Progenitor cell of endocrine pancreas (in vitro differentiated cells): ENCODE measurements around the gene TBX6. TPM values are rescaled to one million over a fixed set of nuclear protein-coding genes. Genes with fewer than 3 reads are reported as not detected.

ENCODE experiments used
- DNase-seq: peaks from one replicate; pipeline ENCODE4 v3.0.0; 2021; ENCODE audit warnings: low spot score; ENCODE audit not compliant: unreplicated experiment
- H3K27ac Mint-ChIP-seq: 2 replicates; pipeline ENCODE4 v1.8.0; 2021; ENCODE audit warnings: mild to moderate bottlenecking, moderate library complexity, mixed read lengths
- H3K27me3 Mint-ChIP-seq: 2 replicates; pipeline ENCODE4 v1.8.0; 2021; ENCODE audit warnings: mixed read lengths
- H3K36me3 Mint-ChIP-seq: 2 replicates; pipeline ENCODE4 v1.8.0; 2022; ENCODE audit warnings: mixed read lengths; ENCODE audit not compliant: insufficient read depth
- H3K4me1 Mint-ChIP-seq: 2 replicates; pipeline ENCODE4 v1.8.0; 2021; ENCODE audit warnings: low read depth, mixed read lengths
- H3K4me3 Mint-ChIP-seq: 2 replicates; pipeline ENCODE4 v1.8.0; 2021; ENCODE audit warnings: low read depth, mild to moderate bottlenecking, moderate library complexity, mixed read lengths
- H3K9me3 Mint-ChIP-seq: 2 replicates; pipeline ENCODE4 v1.8.0; 2021; ENCODE audit warnings: low read depth, mixed read lengths
- CTCF ChIP-seq: fragments of 200-600 bp; sonication (generic); IDR thresholded peaks from one replicate; pipeline ENCODE4 v1.5.0; 2021; ENCODE audit warnings: antibody characterized with exemption, mild to moderate bottlenecking; ENCODE audit not compliant: unreplicated experiment
- total RNA-seq: library from RNA; stranded (reverse); gene quantifications from 2 replicates; pipeline ENCODE4 v1.2.1, GENCODE V29; 2021

Gene TBX6
- total RNA-seq, 1 donor from 2014 or later: 3.5 TPM

DNA sequence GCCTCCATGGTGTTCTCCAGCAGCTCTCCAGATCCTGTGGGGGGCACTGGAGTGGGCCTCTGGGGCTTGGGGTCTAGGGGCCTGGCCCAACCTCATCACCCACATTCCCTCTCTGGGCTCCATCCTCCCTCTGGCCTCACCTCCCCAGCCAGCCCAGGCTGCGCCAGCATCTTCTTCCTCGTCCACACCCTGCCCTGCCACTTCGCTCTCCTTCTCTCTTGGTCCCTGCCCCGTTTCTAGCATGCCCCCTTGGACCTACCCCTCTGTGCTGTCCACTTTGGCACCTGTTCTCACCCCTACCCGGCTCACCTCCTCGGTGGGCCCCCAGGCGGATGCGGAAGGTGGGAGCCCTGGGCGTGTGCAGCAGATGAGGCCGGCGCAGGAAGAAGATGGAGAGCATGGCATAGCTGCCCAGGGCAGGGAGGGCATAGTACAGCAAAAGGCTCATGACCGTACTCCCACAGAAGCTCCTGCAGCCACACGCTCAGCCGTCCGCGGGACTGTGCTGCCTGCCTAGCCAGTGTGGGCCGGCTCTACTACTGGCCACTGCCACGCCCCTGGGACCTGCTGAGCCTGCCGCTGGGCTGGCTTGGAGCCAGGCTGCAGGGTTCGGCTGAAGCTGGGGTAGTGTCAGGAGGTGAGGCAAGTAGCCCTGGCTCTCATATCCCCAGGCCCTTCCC lies 21.4 kb upstream of the TBX6 start, which contains the start of gene GDPD3:
GDPD3 (minus strand) TSS at position 507 of the 680 bp plus-strand sequence; CDS start at position 448, 59 bp downstream.
- no peak for TF ChIP-seq CTCF
- no peaks in the 10 kb centered on the region for H3K4me1 Mint-ChIP-seq
- no peaks in the 10 kb centered on the region for H3K27me3 Mint-ChIP-seq
- no peaks in the 10 kb centered on the region for H3K9me3 Mint-ChIP-seq
- no peak for DNase-seq
- no peak within 1 kb of the TSS for H3K4me3 Mint-ChIP-seq
- H3K36me3 Mint-ChIP-seq: peaks cover 12% of the 10 kb centered on the region
- no peak within 1 kb of the TSS for H3K27ac Mint-ChIP-seq

- H3K4me1 Mint-ChIP-seq: no peaks in the 10 kb centered on the region
- no peak for DNase-seq
- H3K9me3 Mint-ChIP-seq: no peaks in the 10 kb centered on the region
- H3K27ac Mint-ChIP-seq: no peak overlapping the region
- H3K27me3 Mint-ChIP-seq: no peaks in the 10 kb centered on the region
- H3K36me3 Mint-ChIP-seq: peaks cover 16% of the 10 kb centered on the region
- peak; percentile 58 for TF ChIP-seq CTCF
- no peak overlapping the region for H3K4me3 Mint-ChIP-seq
Observed at GRCh38 chr16:30112197-30113030, 20.7 kb upstream of the TBX6 start.

DNA sequence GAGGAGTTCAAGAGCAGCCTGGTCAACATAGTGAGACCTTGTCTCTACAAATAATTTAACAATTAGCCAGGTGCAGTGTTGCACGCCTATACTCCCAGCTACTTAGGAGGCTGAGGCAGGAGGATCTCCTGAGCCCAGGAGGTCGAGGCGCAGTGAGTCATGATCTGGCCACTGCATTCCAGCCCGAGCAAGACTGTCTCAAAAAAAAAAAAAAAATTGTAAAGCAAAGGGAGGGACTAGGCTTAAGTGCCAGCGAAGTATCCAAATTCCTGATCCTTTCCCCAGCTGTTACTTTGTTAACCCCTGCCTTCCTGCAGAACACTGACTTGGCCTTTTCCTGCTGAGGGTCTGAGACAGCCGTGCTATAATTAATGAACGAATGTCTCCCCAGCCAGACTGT lies 18.9 kb upstream of the TBX6 start:
- Mint-ChIP-seq H3K27ac (no peak overlapping the region), H3K4me1 (no peaks in the 10 kb centered on the region), H3K9me3 (no peaks in the 10 kb centered on the region), H3K27me3 (no peaks in the 10 kb centered on the region), H3K36me3 (peaks cover 18% of the 10 kb centered on the region), H3K4me3 (no peak overlapping the region)
- TF ChIP-seq CTCF: no peak
- no peak for DNase-seq

DNA sequence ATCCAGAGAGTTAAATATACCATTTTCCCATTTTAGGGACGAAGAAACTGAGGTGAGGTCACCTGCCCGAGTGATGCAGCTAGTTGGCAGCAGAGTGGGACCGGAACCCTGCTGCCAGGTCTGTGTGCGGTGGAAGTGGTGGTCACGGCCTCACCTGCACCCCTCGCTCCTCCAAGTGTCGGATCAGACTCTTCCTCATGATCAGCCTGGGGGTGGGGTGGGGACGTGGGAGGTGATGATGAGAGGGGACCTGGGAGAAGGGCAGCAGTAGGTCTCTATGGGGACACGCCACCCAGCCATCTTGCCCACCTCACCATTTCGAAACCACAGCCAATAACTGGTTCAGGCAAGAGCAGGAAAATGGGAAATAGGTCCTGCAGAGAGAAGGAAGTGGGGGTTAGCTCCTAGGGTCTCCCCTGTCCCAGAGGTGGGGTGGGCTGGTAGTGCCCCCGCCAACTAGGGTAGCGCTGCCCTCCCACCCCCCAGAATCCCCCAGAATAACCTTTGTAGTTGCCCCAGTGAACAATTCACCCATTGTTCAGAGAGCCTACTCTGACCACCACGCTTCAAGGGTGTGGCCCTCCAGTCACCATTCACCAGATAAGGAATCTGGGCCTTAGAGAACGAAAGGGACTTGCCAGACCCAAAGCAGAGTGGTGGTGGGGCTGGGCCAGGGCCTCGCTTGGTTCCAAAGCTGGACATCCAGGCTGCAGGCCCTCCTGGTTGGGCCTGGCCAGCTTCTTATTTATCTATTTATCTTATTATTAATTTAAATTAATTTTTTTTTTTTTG lies 16.5 kb upstream of the TBX6 start:
- Mint-ChIP-seq H3K4me1 (peaks cover 12% of the 10 kb centered on the region), H3K27me3 (no peaks in the 10 kb centered on the region), H3K36me3 (peaks cover 29% of the 10 kb centered on the region), H3K4me3 (no peak overlapping the region), H3K27ac (no peak overlapping the region), H3K9me3 (no peaks in the 10 kb centered on the region)
- TF ChIP-seq CTCF: no peak
- DNase-seq: no peak

DNA sequence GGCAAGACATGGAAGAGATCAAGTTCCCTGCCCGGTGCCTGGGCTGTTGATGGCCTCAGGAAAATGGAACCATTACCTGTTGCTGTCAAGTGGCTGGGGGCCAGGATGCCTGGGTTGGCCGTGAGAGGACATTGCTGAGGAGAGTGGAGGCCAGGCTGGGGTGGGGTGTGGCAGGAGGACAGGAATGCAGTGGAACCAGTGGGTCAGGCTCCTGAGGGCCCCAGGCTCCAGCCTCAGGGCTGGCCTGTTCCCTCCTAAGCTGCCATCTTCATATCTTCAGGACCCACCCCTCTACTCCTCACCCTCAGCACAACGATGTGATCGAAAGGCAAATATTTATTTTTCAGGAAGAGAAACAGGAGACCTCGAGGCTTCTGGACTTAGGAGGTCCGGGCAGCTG lies 12.8 kb upstream of the TBX6 start:
- H3K36me3 Mint-ChIP-seq: peaks cover 28% of the 10 kb centered on the region
- TF ChIP-seq CTCF: no peak
- H3K4me3 Mint-ChIP-seq: no peak overlapping the region
- no peaks in the 10 kb centered on the region for H3K9me3 Mint-ChIP-seq
- H3K4me1 Mint-ChIP-seq: peaks cover 12% of the 10 kb centered on the region
- H3K27me3 Mint-ChIP-seq: no peaks in the 10 kb centered on the region
- no peak for DNase-seq
- peak overlapping the region; percentile 65 for H3K27ac Mint-ChIP-seq
